HepG2 (cell line): ENCODE measurements around the gene TFE3. TPM values are rescaled to one million over a fixed set of nuclear protein-coding genes. Genes with fewer than 3 reads are reported as not detected.
A peak's percentile ranks its signal among the peaks of the same experiment; 100 is the strongest.

ENCODE experiments used
- HDAC2 ChIP-seq: sonication (generic); formaldehyde crosslinking; IDR thresholded peaks from 2 replicates; pipeline ENCODE4 v1.4.0; 2020; ENCODE audit warnings: missing genetic modification reagents
- IKZF4 ChIP-seq: sonication (generic); formaldehyde crosslinking; IDR thresholded peaks from 2 replicates; pipeline ENCODE4 v1.5.1; 2020; ENCODE audit warnings: borderline replicate concordance, mild to moderate bottlenecking, low read depth, missing genetic modification reagents; ENCODE audit errors: not compliant biosample characterization
- MIER3 ChIP-seq: IDR thresholded peaks from 2 replicates; pipeline ENCODE4 v1.6.1; 2016; ENCODE audit warnings: missing compliant biosample characterization, borderline replicate concordance
- NCOA5 ChIP-seq: sonication (generic); formaldehyde crosslinking; IDR thresholded peaks from 2 replicates; pipeline ENCODE4 v1.4.0; 2020; ENCODE audit warnings: missing genetic modification reagents
- ZBTB3 ChIP-seq: sonication (generic); formaldehyde crosslinking; IDR thresholded peaks from 2 replicates; pipeline ENCODE4 v1.4.0; 2020; ENCODE audit warnings: low read depth, mild to moderate bottlenecking, moderate library complexity, missing genetic modification reagents, borderline replicate concordance
- ZNF143 ChIP-seq: sonication (generic); formaldehyde crosslinking; IDR thresholded peaks from 2 replicates; pipeline ENCODE4 v1.4.0; 2020; ENCODE audit warnings: missing genetic modification reagents
- polyA plus RNA-seq, 8 experiments: library from polyadenylated mRNA; depleted of rRNA in 3 of 8; stranded (reverse) in 7 of 8; unstranded in 1 of 8; fragments of >200 nt; fragmentation: Illumina TruSeq in 4 of 8; extraction: Trizol in 4 of 8; gene quantifications; 2 replicates each; pipeline versions ENCODE4 v1.2.1 to v1.2.3, GENCODE V29; 2011 to 2016; ENCODE audit warnings: low read depth in 4 of 8, missing spikeins in 1 of 8, mixed read lengths in 1 of 8; ENCODE audit not compliant: insufficient read depth in 1 of 8
- total RNA-seq, 5 experiments: library from RNA; depleted of rRNA; stranded (reverse); fragments of >200 nt; fragmentation: Illumina TruSeq; extraction: Trizol; gene quantifications; 2 replicates each; pipeline ENCODE4 v1.2.3, GENCODE V29; 2016; ENCODE audit warnings: low read depth in 1 of 5
- TF ChIP-seq, protein P1 (sequence below): IDR thresholded peaks from 2 replicates; pipeline ENCODE4 v1.6.1; 2016; ENCODE audit warnings: missing biosample characterization, missing genetic modification reagents, low read depth
- TF ChIP-seq, protein P2 (sequence below): sonication (generic); formaldehyde crosslinking; IDR thresholded peaks from 2 replicates; pipeline ENCODE4 v1.8.1; 2023; ENCODE audit warnings: missing genetic modification reagents, mild to moderate bottlenecking, borderline replicate concordance
- TF ChIP-seq, protein P3 (sequence below): sonication (generic); formaldehyde crosslinking; IDR thresholded peaks from 2 replicates; pipeline ENCODE4 v1.5.0; 2020; ENCODE audit warnings: missing genetic modification reagents, mild to moderate bottlenecking, borderline replicate concordance
- TF ChIP-seq, protein P4 (sequence below): sonication (generic); formaldehyde crosslinking; IDR thresholded peaks from 2 replicates; pipeline ENCODE4 v1.5.1; 2020; ENCODE audit warnings: missing genetic modification reagents, mild to moderate bottlenecking, borderline replicate concordance
- TF ChIP-seq, protein P5 (sequence below): sonication (generic); formaldehyde crosslinking; IDR thresholded peaks from 2 replicates; pipeline ENCODE4 v1.8.1; 2023; ENCODE audit warnings: mild to moderate bottlenecking, missing genetic modification reagents
- TF ChIP-seq, protein P6 (sequence below): sonication (generic); formaldehyde crosslinking; IDR thresholded peaks from 2 replicates; pipeline ENCODE4 v1.4.0; 2020; ENCODE audit warnings: missing genetic modification reagents

The TFE3 gene
- total and polyA plus RNA-seq, 2 of the 13 experiments (the other 11 are each of a cell fraction or from before 2014, with no cell fraction given), result 8.3 to 12.3 TPM

DNA sequence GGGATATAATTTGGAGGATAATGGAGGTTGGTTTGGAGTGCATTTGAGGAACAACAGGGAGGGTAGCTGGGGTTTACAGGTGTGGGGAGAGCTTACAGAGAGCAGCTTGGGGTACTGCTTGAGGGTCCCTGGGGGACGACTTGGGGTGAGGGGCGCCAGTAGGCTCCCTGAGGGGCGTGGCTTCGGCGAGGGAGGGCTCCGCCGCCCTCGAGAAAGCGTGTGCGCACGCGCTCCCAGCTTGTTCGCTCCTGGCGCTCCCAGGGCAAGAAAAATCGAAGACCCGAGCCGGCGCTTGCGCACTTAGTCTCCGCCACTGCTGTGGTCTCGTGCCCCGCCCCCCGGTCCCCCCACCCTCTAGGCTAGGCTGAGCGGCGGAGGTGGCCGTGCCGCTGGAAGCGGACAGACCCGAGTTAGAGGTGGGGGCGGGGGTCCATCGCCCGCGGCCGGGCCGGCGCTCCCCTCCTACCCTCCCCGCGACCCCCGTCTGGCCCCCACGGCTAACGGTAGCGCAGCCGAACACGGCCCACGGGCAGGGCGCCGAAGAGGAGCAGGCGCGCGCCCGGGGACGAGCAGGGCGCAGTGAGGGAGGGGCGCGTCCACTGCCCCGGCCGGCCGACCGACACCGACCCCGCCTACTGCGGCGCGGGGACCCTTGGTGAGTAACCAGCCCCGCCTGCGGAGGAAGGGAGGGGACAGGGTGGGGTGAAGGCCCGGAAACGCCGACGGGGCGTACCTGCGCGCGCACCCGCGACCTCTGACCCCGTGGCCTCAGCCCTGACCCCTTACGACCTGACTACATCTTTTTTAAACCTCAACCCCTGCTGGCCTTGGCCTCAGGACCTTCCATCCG, 10.3 kb upstream of the TFE3 start (continued):
- TF ChIP-seq, protein P1, sequence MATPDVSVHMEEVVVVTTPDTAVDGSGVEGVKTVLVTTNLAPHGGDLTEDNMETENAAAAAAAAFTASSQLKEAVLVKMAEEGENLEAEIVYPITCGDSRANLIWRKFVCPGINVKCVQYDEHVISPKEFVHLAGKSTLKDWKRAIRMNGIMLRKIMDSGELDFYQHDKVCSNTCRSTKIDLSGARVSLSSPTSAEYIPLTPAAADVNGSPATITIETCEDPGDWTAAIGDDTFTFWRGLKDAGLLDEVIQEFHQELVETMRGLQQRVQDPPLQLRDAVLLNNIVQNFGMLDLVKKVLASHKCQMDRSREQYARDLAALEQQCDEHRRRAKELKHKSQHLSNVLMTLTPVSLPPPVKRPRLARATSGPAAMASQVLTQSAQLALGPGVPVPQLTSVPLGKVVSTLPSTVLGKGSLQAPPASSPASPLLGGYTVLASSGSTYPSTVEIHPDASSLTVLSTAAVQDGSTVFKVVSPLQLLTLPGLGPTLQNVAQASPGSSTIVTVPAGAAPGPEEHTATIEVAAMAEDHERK, result no peak
- TF ChIP-seq ZNF143, result no peak
- no peak for TF ChIP-seq HDAC2 (CRISPR knock-in tag)
- TF ChIP-seq, protein P2, sequence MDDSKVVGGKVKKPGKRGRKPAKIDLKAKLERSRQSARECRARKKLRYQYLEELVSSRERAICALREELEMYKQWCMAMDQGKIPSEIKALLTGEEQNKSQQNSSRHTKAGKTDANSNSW (CRISPR knock-in tag), result no peak
- TF ChIP-seq ZBTB3 (CRISPR knock-in tag), result no peak
- TF ChIP-seq IKZF4 (CRISPR knock-in tag), result no peak
- TF ChIP-seq, protein P3, sequence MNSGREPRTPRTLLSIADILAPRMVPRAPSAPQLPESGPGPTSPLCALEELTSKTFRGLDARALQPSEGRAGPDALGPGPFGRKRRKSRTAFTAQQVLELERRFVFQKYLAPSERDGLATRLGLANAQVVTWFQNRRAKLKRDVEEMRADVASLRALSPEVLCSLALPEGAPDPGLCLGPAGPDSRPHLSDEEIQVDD (CRISPR knock-in tag), result no peak
- no peak for TF ChIP-seq MIER3 (CRISPR knock-in tag)
- TF ChIP-seq, protein P4, sequence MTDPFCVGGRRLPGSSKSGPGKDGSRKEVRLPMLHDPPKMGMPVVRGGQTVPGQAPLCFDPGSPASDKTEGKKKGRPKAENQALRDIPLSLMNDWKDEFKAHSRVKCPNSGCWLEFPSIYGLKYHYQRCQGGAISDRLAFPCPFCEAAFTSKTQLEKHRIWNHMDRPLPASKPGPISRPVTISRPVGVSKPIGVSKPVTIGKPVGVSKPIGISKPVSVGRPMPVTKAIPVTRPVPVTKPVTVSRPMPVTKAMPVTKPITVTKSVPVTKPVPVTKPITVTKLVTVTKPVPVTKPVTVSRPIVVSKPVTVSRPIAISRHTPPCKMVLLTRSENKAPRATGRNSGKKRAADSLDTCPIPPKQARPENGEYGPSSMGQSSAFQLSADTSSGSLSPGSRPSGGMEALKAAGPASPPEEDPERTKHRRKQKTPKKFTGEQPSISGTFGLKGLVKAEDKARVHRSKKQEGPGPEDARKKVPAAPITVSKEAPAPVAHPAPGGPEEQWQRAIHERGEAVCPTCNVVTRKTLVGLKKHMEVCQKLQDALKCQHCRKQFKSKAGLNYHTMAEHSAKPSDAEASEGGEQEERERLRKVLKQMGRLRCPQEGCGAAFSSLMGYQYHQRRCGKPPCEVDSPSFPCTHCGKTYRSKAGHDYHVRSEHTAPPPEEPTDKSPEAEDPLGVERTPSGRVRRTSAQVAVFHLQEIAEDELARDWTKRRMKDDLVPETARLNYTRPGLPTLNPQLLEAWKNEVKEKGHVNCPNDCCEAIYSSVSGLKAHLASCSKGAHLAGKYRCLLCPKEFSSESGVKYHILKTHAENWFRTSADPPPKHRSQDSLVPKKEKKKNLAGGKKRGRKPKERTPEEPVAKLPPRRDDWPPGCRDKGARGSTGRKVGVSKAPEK (CRISPR knock-in tag), result no peak
- no peak for TF ChIP-seq NCOA5 (CRISPR knock-in tag)
- TF ChIP-seq, protein P5, sequence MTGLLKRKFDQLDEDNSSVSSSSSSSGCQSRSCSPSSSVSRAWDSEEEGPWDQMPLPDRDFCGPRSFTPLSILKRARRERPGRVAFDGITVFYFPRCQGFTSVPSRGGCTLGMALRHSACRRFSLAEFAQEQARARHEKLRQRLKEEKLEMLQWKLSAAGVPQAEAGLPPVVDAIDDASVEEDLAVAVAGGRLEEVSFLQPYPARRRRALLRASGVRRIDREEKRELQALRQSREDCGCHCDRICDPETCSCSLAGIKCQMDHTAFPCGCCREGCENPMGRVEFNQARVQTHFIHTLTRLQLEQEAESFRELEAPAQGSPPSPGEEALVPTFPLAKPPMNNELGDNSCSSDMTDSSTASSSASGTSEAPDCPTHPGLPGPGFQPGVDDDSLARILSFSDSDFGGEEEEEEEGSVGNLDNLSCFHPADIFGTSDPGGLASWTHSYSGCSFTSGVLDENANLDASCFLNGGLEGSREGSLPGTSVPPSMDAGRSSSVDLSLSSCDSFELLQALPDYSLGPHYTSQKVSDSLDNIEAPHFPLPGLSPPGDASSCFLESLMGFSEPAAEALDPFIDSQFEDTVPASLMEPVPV (CRISPR knock-in tag), result 0 out of 2 replicates have a peak, but pooled peaks have one; percentile 23
- TF ChIP-seq, protein P6, sequence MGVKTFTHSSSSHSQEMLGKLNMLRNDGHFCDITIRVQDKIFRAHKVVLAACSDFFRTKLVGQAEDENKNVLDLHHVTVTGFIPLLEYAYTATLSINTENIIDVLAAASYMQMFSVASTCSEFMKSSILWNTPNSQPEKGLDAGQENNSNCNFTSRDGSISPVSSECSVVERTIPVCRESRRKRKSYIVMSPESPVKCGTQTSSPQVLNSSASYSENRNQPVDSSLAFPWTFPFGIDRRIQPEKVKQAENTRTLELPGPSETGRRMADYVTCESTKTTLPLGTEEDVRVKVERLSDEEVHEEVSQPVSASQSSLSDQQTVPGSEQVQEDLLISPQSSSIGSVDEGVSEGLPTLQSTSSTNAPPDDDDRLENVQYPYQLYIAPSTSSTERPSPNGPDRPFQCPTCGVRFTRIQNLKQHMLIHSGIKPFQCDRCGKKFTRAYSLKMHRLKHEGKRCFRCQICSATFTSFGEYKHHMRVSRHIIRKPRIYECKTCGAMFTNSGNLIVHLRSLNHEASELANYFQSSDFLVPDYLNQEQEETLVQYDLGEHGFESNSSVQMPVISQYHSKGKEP, result no peak
